ENCODE measurements around the gene MYO18B.

The MYO18B gene

DNA sequence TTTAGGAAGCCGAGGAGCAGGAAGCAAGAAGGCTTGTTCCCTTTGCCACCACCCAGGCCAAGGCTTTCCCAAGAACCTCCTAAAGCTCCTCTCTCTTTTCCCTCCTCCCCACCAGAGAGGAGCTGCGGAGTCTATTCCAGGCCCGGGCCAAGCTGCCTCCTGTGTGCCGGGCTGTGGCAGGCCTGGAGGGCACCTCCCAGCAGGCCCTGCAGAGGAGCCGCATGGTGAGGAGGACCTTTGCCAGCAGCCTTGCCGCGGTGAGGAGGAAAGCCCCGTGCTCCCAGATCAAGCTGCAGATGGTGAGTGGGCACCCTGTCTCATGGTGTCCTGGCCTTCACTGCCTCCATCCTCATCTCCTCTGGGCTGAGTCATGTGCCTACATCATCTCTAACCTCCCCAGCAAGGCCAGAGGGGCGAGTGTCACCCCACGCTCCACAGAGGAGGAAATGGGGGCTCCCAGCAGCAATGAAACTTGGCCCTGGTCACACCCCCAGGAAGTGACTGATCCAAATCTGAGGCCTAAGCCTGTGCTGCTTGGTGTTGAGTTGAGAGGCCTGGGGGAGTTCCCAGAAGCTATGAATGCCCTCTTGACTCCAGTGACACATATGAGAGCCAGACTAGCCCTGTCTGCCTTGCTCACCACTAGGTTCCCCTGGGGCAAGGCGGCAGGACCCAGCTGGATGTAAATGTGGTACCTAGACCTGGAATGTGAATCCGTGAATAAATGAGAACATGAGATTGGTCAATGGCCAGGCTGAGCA, 104.2 kb downstream of the MYO18B start:
- no peak overlapping the region for H3K27ac ChIP-seq (replicated peaks)
- no peak for DNase-seq (ENCODE audit: low read depth in 1 of 2, low spot score in 1 of 2)
- H3K4me3 ChIP-seq (replicated peaks; ENCODE audit: insufficient read depth, low read length), result no peak overlapping the region
- no peaks in the 10 kb centered on the region for H3K27me3 ChIP-seq (ENCODE audit: insufficient read depth, poor library complexity, severe bottlenecking)
- no peak for TF ChIP-seq POLR2AphosphoS5 (IDR thresholded peaks at IDR 0.05; ENCODE audit: low read depth)
- TF ChIP-seq CTCF (IDR thresholded peaks at IDR 0.05; ENCODE audit: insufficient read depth, low read length), result no peak
- no peak for TF ChIP-seq GABPA (IDR thresholded peaks at IDR 0.05; ENCODE audit: low read depth)
- TF ChIP-seq, protein P1, sequence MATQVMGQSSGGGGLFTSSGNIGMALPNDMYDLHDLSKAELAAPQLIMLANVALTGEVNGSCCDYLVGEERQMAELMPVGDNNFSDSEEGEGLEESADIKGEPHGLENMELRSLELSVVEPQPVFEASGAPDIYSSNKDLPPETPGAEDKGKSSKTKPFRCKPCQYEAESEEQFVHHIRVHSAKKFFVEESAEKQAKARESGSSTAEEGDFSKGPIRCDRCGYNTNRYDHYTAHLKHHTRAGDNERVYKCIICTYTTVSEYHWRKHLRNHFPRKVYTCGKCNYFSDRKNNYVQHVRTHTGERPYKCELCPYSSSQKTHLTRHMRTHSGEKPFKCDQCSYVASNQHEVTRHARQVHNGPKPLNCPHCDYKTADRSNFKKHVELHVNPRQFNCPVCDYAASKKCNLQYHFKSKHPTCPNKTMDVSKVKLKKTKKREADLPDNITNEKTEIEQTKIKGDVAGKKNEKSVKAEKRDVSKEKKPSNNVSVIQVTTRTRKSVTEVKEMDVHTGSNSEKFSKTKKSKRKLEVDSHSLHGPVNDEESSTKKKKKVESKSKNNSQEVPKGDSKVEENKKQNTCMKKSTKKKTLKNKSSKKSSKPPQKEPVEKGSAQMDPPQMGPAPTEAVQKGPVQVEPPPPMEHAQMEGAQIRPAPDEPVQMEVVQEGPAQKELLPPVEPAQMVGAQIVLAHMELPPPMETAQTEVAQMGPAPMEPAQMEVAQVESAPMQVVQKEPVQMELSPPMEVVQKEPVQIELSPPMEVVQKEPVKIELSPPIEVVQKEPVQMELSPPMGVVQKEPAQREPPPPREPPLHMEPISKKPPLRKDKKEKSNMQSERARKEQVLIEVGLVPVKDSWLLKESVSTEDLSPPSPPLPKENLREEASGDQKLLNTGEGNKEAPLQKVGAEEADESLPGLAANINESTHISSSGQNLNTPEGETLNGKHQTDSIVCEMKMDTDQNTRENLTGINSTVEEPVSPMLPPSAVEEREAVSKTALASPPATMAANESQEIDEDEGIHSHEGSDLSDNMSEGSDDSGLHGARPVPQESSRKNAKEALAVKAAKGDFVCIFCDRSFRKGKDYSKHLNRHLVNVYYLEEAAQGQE (IDR thresholded peaks at IDR 0.05; ENCODE audit: insufficient replicate concordance, low read depth), result no peak
- no peak for TF ChIP-seq SPI1 (IDR thresholded peaks at IDR 0.05; ENCODE audit: borderline replicate concordance, low read depth)

- H3K27me3 ChIP-seq (ENCODE audit: insufficient read depth, poor library complexity, severe bottlenecking), result no peaks in the 10 kb centered on the region
- H3K27ac ChIP-seq (replicated peaks), result no peak overlapping the region
- DNase-seq (ENCODE audit: low read depth in 1 of 2, low spot score in 1 of 2), result no peak
- TF ChIP-seq, protein P1 (IDR thresholded peaks at IDR 0.05; ENCODE audit: insufficient replicate concordance, low read depth), result no peak
- TF ChIP-seq GABPA (IDR thresholded peaks at IDR 0.05; ENCODE audit: low read depth), result no peak
- TF ChIP-seq SPI1 (IDR thresholded peaks at IDR 0.05; ENCODE audit: borderline replicate concordance, low read depth), result no peak
- no peak for TF ChIP-seq POLR2AphosphoS5 (IDR thresholded peaks at IDR 0.05; ENCODE audit: low read depth)
- no peak for TF ChIP-seq CTCF (IDR thresholded peaks at IDR 0.05; ENCODE audit: insufficient read depth, low read length)
- H3K4me3 ChIP-seq (replicated peaks; ENCODE audit: insufficient read depth, low read length), result no peak overlapping the region
These were observed 105.5 kb downstream of the MYO18B start for GRCh38 chr22:25847451-25847850.

DNA sequence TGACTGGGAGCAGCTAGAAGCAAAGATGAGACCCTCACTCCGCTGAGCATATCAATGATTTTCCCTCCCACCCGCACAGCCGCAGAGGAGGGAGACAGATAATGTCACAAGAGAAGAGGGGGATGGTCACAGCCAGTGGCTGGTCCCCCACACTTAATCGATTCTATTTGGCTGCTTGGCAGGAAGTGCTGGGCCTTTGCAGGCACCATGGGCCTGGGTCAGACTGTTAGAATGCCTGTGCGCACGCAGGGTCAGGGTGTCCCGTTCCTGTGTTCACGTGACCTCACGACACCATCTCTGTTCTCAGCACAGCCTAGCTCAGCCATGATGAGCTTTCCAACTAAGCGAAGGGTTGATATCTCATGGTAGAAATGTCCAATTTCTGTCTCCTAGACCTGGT, 107.0 kb downstream of the MYO18B start:
- H3K4me3 ChIP-seq (replicated peaks; ENCODE audit: insufficient read depth, low read length), result no peak overlapping the region
- no peak for DNase-seq (ENCODE audit: low read depth in 1 of 2, low spot score in 1 of 2)
- no peaks in the 10 kb centered on the region for H3K27me3 ChIP-seq (ENCODE audit: insufficient read depth, poor library complexity, severe bottlenecking)
- TF ChIP-seq, protein P1 (IDR thresholded peaks at IDR 0.05; ENCODE audit: insufficient replicate concordance, low read depth), result no peak
- TF ChIP-seq POLR2AphosphoS5 (IDR thresholded peaks at IDR 0.05; ENCODE audit: low read depth), result no peak
- no peak for TF ChIP-seq GABPA (IDR thresholded peaks at IDR 0.05; ENCODE audit: low read depth)
- no peak for TF ChIP-seq SPI1 (IDR thresholded peaks at IDR 0.05; ENCODE audit: borderline replicate concordance, low read depth)
- TF ChIP-seq CTCF (IDR thresholded peaks at IDR 0.05; ENCODE audit: insufficient read depth, low read length), result no peak
- no peak overlapping the region for H3K27ac ChIP-seq (replicated peaks)
